GM19455 (cell line): Measurements from ENCODE around the gene ATXN7.

Experiments
- ATAC-seq: cut with Tn5 transposase; IDR thresholded peaks from one replicate; pipeline ENCODE4 v1.9.1; 2021; ENCODE audit not compliant: unreplicated experiment

Gene ATXN7

DNA sequence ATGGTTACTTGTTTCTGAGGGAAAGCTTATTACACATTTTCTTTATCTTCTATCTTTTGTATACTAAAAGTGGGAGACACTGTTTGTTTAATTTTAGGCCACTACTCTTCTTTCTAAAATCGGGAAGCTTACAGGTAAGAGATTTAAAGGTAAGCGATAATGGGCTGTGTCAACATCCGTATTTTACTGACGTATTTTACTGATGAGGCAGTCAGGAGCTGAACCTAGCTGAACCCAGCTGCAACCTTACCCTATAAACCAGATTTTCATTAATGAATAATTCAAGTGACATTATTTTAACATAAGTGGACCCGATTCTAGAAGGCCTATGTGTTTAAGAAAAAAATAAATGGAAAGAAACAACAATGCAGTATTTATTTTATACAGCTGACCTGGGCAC lies 146.5 kb downstream of the ATXN7 start:
- ATAC-seq = no peak

GRCh38 chr3:64011685-64012084 lies 148.0 kb downstream of the ATXN7 start:
- ATAC-seq = no peak

- ATAC-seq = no peak
These were observed 153.4 kb downstream of the ATXN7 start for GRCh38 chr3:64016941-64017620.

DNA sequence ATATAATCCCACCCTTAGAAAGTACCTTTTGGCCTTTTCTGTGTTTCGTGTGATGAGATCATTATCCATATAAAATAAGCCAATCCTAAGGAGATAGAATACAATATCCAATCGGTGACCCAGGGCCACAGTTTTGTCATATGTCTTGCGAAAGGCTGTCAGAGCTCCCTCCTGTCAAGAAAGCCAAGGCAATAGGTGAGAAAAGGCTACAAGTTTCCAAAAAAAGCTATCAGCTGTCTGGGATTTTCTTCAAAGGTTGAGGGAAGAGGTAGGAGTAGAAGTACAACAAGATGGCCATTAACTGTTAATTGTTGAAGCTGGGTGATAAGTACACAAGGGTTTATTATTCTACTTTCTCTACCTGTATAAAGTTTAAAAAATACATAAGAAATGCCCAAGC lies 155.6 kb downstream of the ATXN7 start:
- no peak for ATAC-seq

DNA sequence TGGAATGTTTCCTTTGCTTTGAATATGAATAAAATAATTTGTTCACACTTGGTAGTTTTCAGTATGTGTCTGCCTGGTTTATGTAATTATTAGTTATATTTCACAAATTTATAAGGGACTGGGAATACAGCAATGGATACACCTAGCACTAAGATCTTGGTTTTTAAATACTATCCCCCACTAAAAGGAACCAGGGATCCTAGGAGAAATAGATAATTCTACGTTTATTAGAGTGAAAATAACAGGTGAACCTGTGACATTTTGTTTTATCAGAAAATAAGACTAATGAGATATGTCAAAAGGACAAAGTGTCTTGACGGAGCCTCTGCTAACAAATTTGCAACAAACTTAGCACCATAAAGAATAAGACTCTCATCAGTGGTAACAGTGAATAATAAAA lies 156.2 kb downstream of the ATXN7 start:
- ATAC-seq = no peak

DNA sequence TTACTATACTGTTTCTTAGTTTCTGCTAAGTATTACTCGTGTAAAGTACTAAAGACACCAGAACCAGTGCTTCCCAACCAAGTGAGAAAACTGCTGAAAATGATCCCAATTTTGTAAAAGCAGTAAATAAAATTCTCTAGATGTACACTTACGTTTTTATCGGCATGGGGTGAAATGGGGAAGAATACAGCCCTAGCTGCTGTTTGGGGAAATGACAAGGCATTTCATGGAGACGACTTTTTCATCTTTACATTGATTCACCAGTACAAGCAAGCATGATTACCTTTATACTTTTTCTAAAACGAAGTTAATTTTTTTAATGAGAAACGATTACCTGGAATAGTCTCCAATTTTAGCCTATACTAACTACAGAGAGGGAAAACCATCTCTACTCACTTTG lies 158.3 kb downstream of the ATXN7 start:
- no peak for ATAC-seq

DNA sequence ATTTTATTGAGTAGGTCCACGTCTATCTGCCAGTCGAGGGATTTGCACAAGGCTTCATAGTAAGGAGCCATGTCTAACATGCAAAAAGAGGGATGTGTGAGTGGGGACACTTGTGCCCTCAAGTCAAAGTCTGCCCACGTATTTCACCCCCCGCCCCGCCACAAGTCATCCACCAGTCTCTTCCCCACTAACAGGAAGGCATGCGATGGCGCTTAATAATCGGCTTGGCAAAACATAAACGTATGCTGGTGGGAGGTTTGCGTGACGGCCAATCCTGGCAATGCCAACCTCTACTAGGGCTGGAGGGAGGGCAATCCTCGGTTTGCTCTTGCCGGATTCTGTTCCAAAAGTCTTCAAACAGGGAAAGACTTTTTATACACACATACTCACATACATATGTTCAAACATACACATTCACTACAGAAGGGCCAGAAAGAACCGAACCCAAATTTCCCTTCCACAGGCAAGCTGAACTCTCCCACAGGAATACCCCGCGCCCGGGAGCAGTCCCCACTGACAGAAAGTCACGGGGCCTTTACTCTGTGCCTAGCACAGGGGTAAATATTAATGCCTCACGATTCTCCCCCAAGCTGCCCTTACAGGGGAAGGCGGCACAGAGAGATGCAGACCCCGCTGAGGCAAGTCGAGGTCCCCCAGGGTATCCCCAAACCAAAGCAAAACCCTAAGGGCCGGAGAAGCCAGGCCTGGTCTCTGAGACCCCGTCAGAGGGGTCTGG lies 159.0 kb downstream of the ATXN7 start:
- no peak for ATAC-seq

DNA sequence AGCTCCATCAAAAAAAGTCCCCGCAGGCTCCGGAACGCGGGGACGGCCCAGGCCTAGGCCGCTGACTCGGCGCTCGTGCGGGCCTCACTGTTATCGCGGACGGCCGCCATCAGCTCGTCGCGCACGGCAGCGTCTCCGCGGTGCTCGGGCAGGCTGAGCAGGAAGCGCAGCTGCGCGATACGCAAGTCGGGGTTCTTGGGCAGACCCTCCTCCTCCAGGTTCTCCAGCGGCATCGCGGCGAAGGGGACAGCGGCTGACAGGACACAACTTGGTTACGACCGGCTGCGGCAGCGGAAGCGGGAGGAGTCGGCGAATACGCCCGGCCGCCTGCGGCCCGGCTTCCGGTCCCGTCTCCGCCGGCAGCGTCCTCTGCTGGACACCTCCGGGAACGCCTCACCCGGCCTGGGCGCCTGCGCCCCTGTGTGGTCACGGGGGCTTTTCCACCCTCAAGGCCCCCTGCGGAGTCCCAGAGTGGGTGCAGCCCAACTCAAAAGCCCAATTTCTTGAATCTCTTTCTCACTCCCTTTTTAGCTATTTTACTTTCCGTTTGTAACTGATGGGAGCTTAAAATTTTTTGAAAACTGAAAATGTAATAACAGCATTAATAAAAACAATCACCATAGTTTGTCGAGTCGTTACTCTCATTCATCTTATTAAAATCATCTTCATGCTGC lies 159.7 kb downstream of the ATXN7 start, which contains the start of gene PSMD6:
TSS of gene PSMD6 (minus strand) at position 308 of the 674 bp plus-strand sequence. CDS start at position 233, 75 bp downstream.
- ATAC-seq = peak; percentile 95

DNA sequence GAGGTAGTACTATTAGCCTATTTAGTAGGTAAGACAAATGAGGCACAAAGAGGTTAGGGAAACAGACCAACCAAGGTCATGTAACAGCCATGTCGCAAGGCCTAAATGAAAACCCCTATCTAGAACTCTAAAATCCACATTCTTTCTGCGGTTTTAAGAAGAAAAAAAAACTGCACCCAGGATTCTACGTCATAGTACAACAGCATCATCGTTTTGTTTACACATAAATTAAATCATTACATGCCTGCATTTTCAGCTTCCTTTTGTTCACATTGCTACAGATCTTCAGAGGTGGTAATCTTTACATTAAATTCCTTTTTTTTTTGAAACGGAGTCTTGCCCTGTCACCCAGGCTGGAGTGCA lies 160.2 kb downstream of the ATXN7 start:
- peak; percentile 19 for ATAC-seq

GRCh38 chr3:64026346-64026745 lies 162.7 kb downstream of the ATXN7 start:
- no peak for ATAC-seq

DNA sequence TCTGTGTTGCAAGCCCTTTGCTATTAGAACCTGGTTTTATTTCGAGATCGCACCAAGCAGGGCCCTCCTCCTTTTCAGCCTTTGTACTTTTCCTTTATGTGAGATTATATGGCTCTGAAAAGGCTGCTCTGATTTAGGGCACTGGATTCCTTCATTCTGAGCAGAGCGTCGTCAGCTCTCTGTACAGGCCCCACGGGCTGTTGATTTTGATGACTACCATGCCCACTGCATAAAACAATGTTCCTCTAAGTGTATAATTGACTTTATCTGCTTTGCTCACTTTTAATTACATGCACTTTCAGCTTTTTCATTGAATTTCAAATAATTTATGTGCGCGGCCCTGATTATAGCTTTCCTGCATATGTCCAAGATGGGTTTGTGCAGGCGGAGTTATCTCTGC lies 164.0 kb downstream of the ATXN7 start:
- ATAC-seq = no peak

- no peak for ATAC-seq
These were observed 165.1 kb downstream of the ATXN7 start for GRCh38 chr3:64028754-64029153.

DNA sequence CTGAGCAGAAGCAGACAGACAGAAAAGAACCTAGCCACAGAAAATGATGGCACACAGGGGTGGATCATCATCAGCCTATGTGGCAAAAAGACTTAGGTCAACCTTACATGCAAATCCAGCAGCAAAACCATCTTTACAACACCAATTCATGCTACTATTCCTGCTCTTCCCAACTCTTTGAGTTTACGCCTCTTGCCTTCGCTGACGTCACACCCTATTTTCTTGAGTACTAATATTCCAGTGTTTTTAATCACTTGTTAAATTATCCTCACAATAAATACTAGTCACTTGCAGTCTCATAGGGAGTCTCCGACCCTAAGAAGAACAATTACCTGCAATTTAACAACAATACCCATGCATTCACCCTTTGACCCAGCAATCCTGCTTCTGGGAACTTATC lies 165.6 kb downstream of the ATXN7 start:
- no peak for ATAC-seq

- ATAC-seq = peak; percentile 97
These were observed 167.1 kb downstream of the ATXN7 start for GRCh38 chr3:64030741-64031140.

DNA sequence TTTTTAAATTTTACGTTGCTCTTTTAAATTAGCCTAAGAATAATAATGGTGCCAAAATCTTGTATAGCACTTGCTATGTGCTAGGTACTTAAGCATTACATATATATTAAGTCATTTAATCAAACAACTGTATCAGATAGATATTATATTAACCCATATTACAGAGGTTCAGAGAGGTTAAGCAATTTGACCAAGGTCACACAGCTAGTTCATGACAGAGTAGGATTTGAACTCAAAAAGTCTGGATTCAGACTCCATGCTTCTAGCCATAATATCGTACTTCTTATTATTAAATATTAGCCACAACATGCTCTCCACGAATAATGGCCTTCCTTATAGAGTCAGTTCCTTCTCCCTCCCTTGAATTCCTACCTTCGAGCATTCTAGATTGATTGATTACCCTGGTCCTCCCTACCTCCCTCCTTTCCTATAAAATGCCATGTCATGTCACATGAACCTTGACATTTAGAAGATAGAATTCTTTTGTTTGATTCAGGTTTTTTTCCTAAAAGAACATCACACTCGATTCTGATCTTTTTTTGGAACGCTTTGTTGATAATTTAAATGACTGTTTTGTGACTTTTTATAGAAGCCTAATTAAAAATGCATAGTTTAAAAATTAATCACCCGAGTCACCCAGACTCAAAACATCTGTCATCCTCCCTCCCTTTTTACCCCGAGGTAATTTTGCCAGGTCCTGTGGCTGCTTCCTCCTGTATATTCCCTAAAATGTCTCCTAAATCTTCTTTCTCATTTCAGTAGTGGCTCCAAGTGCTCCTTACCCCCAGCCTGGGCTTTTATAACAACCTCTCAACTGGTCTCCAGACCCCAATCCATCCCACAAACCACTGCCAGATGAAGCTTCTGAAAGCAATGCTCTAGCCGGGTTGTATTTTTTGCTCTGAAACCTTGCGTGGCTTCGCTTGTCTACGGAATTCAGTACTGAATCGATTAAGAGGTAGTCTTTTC lies 168.2 kb downstream of the ATXN7 start:
- ATAC-seq = no peak

GRCh38 chr3:64033069-64033468 lies 169.4 kb downstream of the ATXN7 start:
- ATAC-seq = no peak

DNA sequence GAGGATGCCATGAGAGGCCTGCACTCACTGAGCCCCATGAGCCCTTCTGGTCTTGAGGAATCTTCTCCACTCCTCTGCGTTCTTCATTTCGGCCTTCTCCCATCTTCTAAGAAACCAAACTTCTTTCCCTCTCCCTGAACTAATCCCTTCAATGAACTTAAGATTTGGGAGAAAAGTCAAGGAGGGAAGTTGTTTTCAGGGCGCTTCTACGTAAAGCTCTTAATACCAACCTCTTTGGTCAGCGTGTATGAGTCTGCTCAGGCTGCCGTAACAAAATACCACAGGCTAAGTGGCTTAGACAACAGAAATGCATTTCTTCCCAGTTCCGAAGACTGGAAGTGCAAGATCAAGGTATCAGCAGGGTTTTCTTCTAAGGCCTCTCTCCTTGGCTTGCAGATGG lies 173.4 kb downstream of the ATXN7 start:
- ATAC-seq = no peak

GRCh38 chr3:64038253-64038767 lies 174.6 kb downstream of the ATXN7 start:
- ATAC-seq = no peak

GRCh38 chr3:64039332-64039731 lies 175.7 kb downstream of the ATXN7 start:
- ATAC-seq = no peak

GRCh38 chr3:64039981-64040733 lies 176.5 kb downstream of the ATXN7 start:
- no peak for ATAC-seq
